ENCODE data around the gene SLC7A6. TPM values are rescaled to one million over a fixed set of nuclear protein-coding genes. Genes with fewer than 3 reads are reported as not detected.

Gene SLC7A6
- 43.2 and 53.7 TPM in 2 replicates for total RNA-seq (2014; rRNA removed; shearing (Covaris generic))

DNA sequence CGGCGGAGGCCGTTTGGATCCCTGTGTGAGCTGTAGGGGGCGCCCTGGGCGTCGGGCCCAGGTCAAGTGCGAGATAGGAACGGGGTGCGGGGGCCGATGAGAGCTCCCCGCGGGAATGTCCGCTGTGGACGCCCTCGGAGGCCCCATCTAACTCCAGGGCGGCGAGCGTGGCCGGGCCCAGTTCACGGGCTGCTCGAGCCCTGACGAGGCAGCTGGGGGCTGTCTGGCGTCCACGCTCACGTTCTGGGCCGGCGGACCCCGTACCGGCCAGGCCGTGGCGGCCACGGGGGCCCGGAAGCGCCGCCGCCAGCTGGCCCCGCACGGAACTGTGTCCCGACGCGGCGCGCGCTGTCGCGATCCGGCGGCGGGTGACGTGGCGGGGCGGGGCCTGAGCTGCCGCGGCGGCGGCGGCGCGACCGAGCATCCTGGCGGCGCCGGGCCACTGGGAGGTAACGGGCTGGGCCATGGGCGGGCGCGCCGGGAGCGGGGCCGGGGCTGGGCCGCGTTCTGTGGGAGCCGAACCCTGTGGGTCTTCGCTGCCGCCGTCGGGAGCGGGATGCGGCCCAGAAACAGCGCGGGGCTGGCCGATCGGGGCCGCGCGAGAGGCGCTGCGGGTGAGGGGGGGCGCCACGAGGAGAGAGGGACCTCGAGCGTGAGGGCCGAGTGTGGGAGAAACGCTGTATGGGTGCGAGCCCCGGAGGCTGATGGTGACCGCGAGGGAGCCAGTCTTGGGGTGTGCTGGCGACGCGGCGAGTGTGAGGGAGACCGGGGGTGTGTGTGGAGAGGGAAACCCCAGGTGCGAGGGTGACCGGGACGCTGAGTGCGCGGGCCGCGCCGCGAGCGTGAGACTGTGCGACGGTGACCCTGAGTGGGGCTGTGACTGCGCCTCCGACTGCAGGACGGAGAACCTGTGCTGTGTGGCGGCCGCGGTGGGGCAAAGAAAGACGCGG is at the start of gene SLC7A6:
Gene SLC7A6, plus strand, starts transcription at position 399 of the 950 bp plus-strand sequence. CDS start 10,201 bp downstream, outside the sequence.
- peak; percentile 85 for DNase-seq (ENCODE audit: low spot score)

DNA sequence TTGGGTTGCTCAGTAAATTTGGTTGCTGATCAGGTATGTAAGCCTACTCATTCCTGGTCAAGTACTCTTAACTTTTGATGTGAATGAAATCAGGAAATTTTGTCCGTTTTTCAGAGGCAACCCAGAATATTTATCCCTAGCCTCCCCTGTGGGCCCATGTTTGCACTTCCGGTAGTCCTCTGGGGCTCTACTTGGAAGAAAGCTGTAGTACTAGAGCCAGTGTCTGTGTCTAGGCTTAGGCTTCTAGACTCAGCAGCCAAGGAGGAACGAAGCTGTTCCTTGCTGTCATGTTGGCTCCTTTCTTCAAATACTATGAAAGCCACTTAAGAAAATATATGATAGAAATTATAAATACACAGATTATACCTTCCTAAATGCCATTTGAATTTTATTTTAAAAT is 49.6 kb upstream of the SLC7A6 start:
- no peak for DNase-seq (ENCODE audit: low spot score)

DNA sequence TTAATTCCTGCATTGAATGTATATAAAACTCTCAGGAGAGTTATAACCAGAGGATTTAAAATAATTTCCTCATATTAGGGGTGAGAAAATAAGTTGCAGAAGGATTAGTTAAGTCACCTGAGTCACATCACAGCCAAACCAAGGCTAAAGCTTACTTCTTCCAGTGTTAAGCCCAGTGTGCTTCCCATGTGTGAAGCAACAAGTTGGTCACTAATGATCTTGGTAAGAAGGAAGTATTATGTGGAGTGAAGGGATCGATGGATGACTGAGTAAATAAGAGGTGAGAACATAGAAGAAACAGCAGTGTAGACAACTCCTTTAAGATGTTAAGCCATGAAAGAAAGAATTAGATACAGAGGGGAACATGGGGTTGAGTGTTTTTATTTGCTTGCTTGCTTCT is 49.0 kb upstream of the SLC7A6 start:
- DNase-seq (ENCODE audit: low spot score) = no peak

DNA sequence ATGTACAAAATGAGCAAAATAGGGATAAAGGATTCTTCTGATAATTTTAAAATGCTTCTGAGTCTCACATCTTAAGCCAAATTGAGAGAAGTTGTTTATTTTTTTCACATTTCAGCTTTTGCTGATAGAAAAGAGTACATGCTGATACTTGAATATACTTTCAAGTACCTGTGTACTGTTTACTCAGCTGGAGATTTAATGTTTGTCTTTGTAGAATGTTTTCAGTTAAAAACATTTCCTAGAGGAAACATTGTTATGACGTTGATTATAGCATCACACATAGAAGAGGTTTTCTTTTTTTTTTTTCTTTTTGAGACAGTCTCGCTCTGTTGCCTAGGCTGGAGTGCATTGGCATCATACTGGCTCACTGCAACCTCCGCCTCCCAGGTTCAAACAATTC is 48.1 kb upstream of the SLC7A6 start:
- no peak for DNase-seq (ENCODE audit: low spot score)

DNA sequence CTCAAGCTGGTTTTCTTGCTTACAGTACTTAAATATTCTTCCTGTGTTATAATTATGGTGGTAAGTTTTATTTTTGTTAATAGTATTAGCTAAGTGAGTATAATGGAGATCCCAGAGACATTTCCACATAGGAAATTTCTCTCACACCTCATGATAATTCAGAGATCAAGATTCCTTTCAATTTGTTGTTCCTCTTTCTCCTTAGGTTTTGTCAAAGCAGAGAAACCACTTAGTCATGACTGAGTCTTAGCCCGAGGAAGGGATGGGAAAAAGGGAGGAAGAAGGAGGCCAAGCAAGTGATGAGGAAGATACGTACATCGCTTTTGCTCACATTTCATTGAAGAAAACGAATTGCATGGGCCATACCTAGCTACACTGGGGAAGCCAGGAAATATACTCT is 46.8 kb upstream of the SLC7A6 start:
- DNase-seq (ENCODE audit: low spot score) = no peak

- DNase-seq (ENCODE audit: low spot score) = no peak
Observed at GRCh38 chr16:68219725-68220351, 44.5 kb upstream of the SLC7A6 start.

DNA sequence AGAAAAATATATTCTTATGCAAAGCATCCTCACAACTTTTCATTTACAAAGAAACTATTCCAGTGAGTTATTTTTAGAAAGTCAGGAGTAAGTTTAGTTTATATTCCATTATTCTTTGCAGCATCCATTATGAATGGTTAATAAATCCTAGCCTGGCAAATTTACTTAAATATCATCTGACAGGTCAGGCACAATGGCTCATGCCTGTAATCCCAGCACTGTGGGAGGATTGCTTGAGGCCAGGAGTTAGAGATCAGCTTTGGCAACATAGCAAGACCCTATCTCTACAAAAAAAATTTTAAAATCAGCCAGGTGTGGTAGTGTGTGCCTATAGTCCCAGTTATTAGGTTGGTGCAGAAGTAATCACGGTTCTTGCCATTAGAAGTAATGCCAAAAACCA is 41.3 kb upstream of the SLC7A6 start:
- no peak for DNase-seq (ENCODE audit: low spot score)

- DNase-seq (ENCODE audit: low spot score) = no peak
Observed at GRCh38 chr16:68226116-68226515, 38.2 kb upstream of the SLC7A6 start.

DNA sequence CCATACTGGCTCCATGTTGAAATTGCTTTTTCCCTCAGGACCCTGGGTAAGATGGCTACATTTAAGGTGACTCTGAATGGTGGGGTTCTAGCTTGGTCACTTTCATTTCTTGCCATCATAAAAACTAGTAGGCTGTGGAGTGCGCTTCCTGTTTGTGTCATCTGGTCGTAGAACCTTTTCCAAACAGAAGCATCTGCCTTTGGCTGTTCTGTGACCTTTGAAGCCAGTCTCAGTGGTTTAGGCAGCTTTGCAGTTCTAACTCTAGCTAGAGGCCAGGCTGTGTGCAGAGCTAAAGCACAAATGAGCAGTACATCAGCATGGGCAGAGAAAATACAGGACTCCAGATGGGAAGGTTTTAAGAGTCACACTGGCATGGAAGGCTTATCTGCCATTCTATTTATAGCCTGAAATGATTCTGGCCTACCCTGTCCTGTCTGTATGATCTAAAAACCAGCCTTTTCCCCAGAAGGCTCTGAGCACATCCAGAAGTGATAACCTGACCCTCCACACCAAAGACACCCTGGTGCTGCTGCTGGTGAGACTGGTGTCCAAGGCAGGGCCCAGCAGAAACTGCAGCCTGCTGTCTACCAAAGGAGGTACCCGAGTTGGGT is 37.0 kb upstream of the SLC7A6 start:
- no peak for DNase-seq (ENCODE audit: low spot score)

DNA sequence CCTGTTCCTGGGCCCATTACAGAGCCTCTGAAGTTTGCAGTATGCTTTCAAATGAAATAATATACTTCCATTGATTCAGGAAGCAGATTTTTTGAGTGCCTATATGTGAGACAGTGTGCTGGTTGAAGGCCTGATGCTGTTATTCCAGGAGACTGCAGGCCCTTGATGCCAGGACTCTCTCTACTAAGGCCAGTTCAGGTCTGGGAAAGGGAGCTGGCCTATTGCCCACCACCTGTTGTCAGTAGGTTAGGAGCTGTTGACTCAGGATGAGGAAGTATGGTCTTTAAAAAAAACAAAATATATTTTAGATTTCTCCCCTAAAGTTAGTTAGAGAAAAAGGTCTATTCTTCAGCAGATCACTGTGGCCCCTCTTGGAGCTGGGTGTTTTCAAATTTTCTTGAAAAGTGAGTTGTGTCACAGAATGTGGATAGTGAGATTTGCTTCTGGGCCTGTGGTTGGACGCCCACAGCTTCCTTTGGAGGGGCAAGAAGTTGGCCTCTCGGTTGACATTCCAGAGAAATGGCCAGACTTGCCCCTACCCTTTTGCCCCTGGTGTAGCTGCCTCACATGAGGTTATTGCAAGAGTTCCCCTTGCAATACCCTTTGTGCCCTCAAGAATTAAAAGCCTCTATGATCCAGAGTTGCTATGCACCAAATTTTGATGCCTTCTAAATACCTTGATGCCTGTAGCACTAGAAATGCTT is 36.3 kb upstream of the SLC7A6 start:
- no peak for DNase-seq (ENCODE audit: low spot score)

DNA sequence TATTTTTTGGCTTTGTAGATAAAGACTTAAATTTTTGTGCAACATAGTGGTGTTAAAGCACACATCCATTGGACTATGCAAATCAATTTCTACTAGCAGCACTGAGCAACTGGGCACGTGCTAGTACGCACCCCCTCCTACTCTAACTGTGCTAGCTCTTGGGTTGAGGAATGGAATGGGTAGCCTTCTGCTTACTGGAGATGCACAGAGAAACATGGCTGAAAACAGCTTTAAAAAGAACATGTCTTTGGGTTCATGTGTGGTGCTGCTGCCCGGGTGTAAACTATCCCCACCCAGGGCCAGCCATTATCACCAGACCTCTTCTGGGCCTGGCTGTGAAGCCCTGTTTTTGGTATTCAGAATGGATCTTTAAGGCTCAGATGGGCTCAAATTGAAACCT is 35.7 kb upstream of the SLC7A6 start:
- no peak for DNase-seq (ENCODE audit: low spot score)

DNA sequence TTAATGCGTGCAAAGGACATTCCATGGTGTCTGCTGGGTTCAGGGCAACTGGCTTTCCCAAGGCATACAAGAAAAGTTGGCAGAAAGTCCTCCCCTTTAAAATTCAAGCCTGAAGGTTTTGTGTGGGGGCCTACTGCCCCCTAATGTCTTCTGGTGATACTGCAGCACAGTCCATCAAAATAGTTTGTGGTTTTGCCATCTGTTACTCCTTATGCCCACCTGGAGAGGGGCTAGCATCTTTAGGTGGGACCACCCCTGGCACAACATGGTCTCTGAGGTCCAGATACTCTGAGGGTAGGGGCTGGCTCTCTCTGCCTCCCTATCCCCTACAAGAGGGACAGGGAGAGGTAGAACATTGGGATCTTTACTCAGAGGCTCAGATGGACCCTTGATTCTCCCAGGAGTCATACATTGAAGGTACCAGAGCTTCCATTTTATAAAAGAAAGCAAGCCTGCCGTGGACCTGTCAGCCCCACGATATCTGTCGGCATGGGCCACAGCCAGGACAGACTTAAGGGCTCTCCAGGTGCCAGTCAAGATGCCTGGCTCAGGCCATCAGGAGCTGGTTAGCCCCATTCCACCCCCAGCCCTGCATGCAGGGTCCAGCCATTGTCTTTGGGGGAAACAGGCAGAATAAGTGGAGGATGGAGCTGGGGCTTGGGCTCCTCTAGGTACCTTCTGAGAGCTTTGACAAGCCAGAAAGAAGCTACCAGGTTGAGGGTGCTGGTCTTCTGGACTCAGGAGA is 34.7 kb upstream of the SLC7A6 start:
- peak; percentile 79 for DNase-seq (ENCODE audit: low spot score)

DNA sequence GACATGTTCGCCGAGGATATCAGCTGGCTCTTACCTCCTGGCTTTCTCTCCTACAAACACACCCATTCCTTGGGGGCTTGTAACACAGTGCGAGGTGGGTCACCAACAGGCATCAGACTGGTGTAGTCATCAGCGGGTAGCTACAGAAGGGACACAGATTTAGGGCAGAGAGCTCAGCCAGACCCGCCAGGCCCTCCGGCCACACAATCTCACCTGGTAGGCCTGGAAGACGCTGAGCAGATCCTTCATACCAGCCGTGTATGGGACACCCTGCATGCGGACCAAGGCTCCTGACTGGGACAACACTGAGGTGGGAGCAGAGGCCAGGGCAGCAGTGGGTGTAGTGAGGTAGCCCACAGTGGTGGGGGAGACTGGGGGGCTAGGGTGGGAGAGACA is 34.2 kb upstream of the SLC7A6 start:
- DNase-seq (ENCODE audit: low spot score) = no peak

DNA sequence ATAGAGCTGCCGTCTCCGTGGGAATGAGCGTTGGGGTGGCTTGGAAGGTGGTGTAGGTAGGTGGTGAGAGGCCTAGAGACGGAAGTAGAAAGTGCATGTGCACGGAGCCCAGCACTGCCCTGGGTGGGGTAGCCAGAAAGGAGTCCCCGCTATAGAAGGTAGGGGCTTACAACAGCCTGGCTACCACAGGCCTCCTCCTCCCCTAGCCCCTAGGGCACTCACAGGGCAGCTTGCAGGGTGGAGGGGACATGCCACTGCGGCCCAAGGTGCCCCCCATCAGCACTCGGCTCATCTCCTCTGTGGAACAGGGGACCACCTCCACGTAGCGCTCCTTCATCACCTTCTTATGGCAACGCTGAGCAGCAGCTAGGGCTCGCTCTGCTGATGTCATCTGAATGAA is 33.4 kb upstream of the SLC7A6 start:
- no peak for DNase-seq (ENCODE audit: low spot score)

DNA sequence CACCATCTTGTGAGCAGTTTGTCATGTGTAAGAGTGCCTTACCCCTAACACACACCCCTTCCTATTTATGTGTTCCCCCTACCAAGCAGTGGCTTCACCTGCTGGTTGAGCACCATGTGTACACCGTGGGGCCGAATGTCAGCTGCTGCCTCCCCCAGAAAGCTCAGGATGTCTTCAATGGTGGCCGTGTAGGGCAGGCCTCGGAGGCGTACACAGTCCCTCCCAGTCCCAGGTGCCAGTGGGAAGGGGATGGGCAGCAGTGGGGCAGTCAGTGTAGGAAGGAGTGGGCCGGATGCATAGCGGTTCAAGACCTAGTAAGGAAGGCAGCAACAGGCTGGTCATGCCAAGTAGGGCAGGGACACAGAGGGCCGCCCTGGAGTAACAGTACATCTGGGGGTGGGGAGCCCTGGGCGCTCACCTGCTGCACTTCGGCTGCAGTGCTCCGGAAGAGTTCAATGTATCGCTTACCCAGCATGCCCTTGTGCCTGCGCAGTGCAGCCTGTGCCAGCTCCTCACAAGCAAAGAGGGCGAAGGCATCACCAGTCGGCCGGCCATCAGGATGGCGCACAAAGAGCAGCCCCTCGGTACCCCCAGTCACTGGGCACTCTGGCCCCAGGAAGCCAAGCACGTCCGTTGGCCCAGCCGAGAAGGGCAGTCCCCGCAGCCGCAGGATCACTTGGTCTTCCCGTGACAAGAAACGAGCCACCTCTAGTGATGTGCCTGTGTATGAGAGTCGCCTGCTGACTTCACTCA is 32.8 kb upstream of the SLC7A6 start:
- DNase-seq (ENCODE audit: low spot score) = no peak

GRCh38 chr16:68232335-68232734 is 32.0 kb upstream of the SLC7A6 start:
- no peak for DNase-seq (ENCODE audit: low spot score)

DNA sequence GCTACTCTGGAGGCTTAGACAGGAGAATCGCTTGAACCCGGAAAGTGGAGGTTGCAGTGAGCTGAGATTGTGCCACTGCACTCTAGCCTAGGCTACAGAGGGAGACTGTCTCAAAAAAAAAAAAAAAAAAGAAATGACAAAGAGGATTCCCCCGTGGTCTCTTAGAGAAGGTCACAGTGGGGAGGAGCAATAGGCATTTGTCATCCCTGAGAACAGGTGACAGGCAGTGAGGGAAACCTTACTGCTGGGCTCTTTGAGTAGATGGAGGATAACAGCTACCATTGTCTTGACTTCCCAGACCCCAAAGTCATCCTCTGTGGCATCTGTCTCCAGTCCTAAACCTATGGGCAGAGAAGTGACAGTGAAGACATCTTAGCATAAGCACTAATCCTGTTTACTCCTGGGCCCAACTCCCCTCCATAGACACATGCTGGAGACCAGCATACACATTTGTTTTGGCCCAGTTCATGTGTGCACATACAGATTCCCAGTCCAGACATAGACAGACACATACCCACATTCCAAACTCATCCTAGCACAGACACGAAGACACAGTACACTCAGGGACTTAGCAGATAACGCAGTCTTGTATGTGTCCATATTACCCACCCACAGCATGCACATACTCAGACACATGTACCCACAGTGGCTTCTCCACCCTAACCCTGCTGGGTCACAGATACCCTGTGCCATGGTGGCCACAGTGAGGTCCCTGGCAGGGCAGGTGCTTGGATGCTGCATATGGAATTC is 31.1 kb upstream of the SLC7A6 start:
- no peak for DNase-seq (ENCODE audit: low spot score)

GRCh38 chr16:68233835-68234187 is 30.5 kb upstream of the SLC7A6 start:
- DNase-seq (ENCODE audit: low spot score) = no peak

DNA sequence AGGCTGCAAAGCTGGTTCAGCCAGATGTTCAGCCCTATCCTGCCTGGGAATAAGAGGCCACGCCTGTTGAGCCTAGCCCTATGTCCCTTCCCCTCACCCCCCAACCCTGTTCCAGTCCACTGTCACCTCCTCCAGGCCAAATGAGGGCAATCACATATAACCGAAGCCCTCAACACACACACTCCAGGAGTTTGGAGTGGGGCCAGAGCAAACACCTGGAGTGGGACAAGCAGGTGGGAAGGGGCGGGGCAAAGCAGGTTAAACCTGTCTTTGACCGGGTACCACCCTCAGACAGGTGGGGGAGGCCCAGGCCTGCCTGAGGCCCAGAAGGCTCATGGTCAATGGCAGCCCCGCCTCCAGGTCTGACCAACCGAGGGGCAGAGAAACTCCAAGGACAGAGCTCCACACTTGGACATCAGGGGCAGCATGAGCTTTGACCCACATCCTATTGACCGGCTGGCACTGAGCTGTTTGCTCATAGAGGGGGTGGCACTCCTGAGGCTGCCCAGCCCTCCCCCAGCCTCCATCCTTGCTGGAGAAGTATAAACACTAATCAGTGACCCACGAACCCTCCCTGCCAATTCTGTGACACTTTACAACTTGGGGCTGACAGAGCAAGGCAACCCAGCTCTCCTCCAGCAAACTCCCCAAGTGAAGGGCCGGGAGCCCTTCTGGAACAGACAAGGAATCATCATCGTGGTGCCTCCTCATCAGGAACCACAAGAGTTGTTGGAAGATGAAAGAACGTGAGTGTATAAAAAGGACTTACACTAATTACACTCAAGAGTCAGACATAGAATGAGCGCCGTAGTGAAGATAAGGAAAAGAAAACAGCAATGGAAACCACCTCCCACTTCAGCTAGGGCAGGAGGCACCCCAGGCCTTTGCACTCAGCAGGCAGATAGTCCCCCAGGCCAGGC is 29.9 kb upstream of the SLC7A6 start:
- DNase-seq (ENCODE audit: low spot score) = peak; percentile 99
